H1 (cell line): Measurements from ENCODE around the gene GABPB2. TPM values are rescaled to one million over a fixed set of nuclear protein-coding genes. Genes with fewer than 3 reads are reported as not detected.

Source experiments
- CTCF ChIA-PET: fragments of 300-600 bp; sonication (Branson Sonifier 250); formaldehyde crosslinking; loops from one replicate; lab custom pipeline; 2021; ENCODE audit not compliant: partially characterized antibody; lab: Charles Lee
- POLR2A ChIA-PET: fragments of 300-600 bp; sonication (Branson Sonifier 250); formaldehyde crosslinking; loops from one replicate; lab custom pipeline; 2021; ENCODE audit warnings: inconsistent platforms; ENCODE audit not compliant: partially characterized antibody; lab: Charles Lee
- DNase-seq, 2 experiments: peaks; one replicate each; pipeline versions ENCODE4 v3.0.0 to v3.0.0-alpha.2; 2010 to 2022; ENCODE audit warnings: low spot score in 2 of 2, low read depth in 1 of 2, mixed read lengths in 1 of 2
- FAIRE-seq: peaks from 2 replicates; lab custom pipeline; 2011; peaks lifted over from hg19 to GRCh38; lab: Jason Lieb, UNC
- H2AFZ ChIP-seq: 2 replicates; pipeline ENCODE4 v1.8.1; 2012; ENCODE audit warnings: low read length, inconsistent platforms
- H2AK5ac ChIP-seq: 2 replicates; pipeline ENCODE4 v1.6.1; 2013; ENCODE audit warnings: low read depth, low read length
- H2BK120ac ChIP-seq: replicated peaks from 2 replicates; pipeline ENCODE3; 2013; ENCODE audit warnings: low read depth, low read length, inconsistent platforms
- H2BK12ac ChIP-seq: 2 replicates; pipeline ENCODE4 v1.6.1; 2013; ENCODE audit warnings: low read depth, low read length
- H2BK15ac ChIP-seq: 2 replicates; pipeline ENCODE4 v1.6.1; 2013; ENCODE audit warnings: low read length
- H2BK20ac ChIP-seq: 2 replicates; pipeline ENCODE4 v1.6.1; 2013; ENCODE audit warnings: low read length
- H2BK5ac ChIP-seq: 2 replicates; pipeline ENCODE4 v1.6.1; 2013; ENCODE audit warnings: low read depth, low read length
- H3K14ac ChIP-seq: 2 replicates; pipeline ENCODE4 v1.6.1; 2013; ENCODE audit warnings: inconsistent platforms; ENCODE audit not compliant: insufficient read length
- H3K18ac ChIP-seq: 2 replicates; pipeline ENCODE4 v1.6.1; 2013; ENCODE audit warnings: low read length; ENCODE audit errors: extremely low read depth
- H3K23ac ChIP-seq: 2 replicates; pipeline ENCODE4 v1.6.1; 2013; ENCODE audit warnings: inconsistent platforms; ENCODE audit not compliant: insufficient read length
- H3K23me2 ChIP-seq: 2 replicates; pipeline ENCODE4 v1.6.1; 2013; ENCODE audit warnings: low read depth, low read length
- H3K27ac ChIP-seq: 2 replicates; pipeline ENCODE4 v1.6.1; 2011; ENCODE audit warnings: low read depth, low read length, inconsistent platforms
- H3K27me3 ChIP-seq, 4 experiments: replicated peaks in 1 of 4; 1 replicate in 1 of 4; 2 replicates in 3 of 4; pipeline versions ENCODE4 v1.6.1 to v1.8.1; 2011 to 2013; ENCODE audit warnings: low read length in 3 of 4, mild to moderate bottlenecking in 3 of 4, inconsistent platforms in 2 of 4, mixed read lengths in 2 of 4, moderate library complexity in 1 of 4; ENCODE audit not compliant: control insufficient read depth in 3 of 4, insufficient read depth in 3 of 4; ENCODE audit errors: extremely low read depth in 1 of 4
- H3K36me3 ChIP-seq, 4 experiments: 2 replicates each; pipeline versions ENCODE4 v1.6.1 to v1.8.1; 2011 to 2013; ENCODE audit warnings: mild to moderate bottlenecking in 4 of 4, low read length in 3 of 4, moderate library complexity in 2 of 4, control low read depth in 1 of 4, inconsistent platforms in 1 of 4; ENCODE audit not compliant: insufficient read depth in 4 of 4, control insufficient read depth in 2 of 4
- H3K4ac ChIP-seq: replicated peaks from 2 replicates; pipeline ENCODE3; 2013; ENCODE audit warnings: low read length, low read depth, mixed read lengths, inconsistent platforms; ENCODE audit not compliant: insufficient read length
- H3K4me1 ChIP-seq, 4 experiments: replicated peaks in 1 of 4; 1 replicate in 1 of 4; 2 replicates in 3 of 4; pipeline versions ENCODE4 v1.6.1 to v1.8.1; 2011 to 2013; ENCODE audit warnings: low read length in 3 of 4, inconsistent platforms in 2 of 4, mixed read lengths in 1 of 4; ENCODE audit not compliant: insufficient read depth in 4 of 4, control insufficient read depth in 3 of 4
- H3K4me2 ChIP-seq, 2 experiments: 2 replicates each; pipeline versions ENCODE4 v1.6.1 to v1.8.1; 2011 to 2013; ENCODE audit warnings: low read depth in 2 of 2, low read length in 2 of 2, control low read depth in 1 of 2, inconsistent platforms in 1 of 2, mild to moderate bottlenecking in 1 of 2; ENCODE audit not compliant: insufficient read depth in 1 of 2
- H3K4me3 ChIP-seq, 4 experiments: fragments of 200-600, 300-600 bp in 1 of 4; sonication (generic), shearing (Covaris generic), sonication (Bioruptor Twin) in 1 of 4; 2 replicates each; pipeline versions ENCODE4 v1.5.1 to v1.8.1; 2011 to 2016; ENCODE audit warnings: low read length in 4 of 4, low read depth in 3 of 4, control low read depth in 2 of 4, inconsistent platforms in 2 of 4, mild to moderate bottlenecking in 2 of 4, mixed read lengths in 1 of 4, moderate library complexity in 1 of 4; ENCODE audit not compliant: insufficient read depth in 2 of 4; ENCODE audit errors: extremely low read depth in 1 of 4
- H3K56ac ChIP-seq: replicated peaks from 2 replicates; pipeline ENCODE3; 2013; ENCODE audit warnings: low read depth, mild to moderate bottlenecking, mixed read lengths, low read length, inconsistent platforms; ENCODE audit not compliant: insufficient read length
- H3K79me1 ChIP-seq: 2 replicates; pipeline ENCODE4 v1.6.1; 2013; ENCODE audit warnings: low read depth, low read length, control low read depth
- H3K79me2 ChIP-seq, 2 experiments: 2 replicates each; pipeline versions ENCODE4 v1.6.1 to v1.8.1; 2012 to 2013; ENCODE audit warnings: low read length in 2 of 2, mild to moderate bottlenecking in 2 of 2, inconsistent platforms in 1 of 2; ENCODE audit not compliant: insufficient read depth in 2 of 2, control insufficient read depth in 1 of 2
- H3K9ac ChIP-seq, 4 experiments: replicated peaks in 1 of 4; 1 replicate in 1 of 4; 2 replicates in 3 of 4; pipeline versions ENCODE4 v1.6.1 to v1.8.1; 2011 to 2013; ENCODE audit warnings: low read depth in 3 of 4, low read length in 3 of 4, control low read depth in 2 of 4, mild to moderate bottlenecking in 2 of 4, moderate library complexity in 2 of 4, inconsistent platforms in 1 of 4; ENCODE audit errors: extremely low read depth in 1 of 4
- H3K9me3 ChIP-seq, 2 experiments: 2 replicates each; pipeline versions ENCODE4 v1.6.1 to v1.8.1; 2012 to 2013; ENCODE audit warnings: mild to moderate bottlenecking in 2 of 2, moderate library complexity in 2 of 2, control low read depth in 1 of 2, inconsistent platforms in 1 of 2, low read depth in 1 of 2, low read length in 1 of 2, mixed read lengths in 1 of 2; ENCODE audit not compliant: insufficient read depth in 2 of 2
- H4K20me1 ChIP-seq, 2 experiments: replicated peaks in 1 of 2; 2 replicates each; pipeline versions ENCODE3 to v1.8.1; 2011 to 2013; ENCODE audit warnings: inconsistent platforms in 2 of 2, low read length in 2 of 2, mild to moderate bottlenecking in 1 of 2; ENCODE audit not compliant: insufficient read depth in 2 of 2, control insufficient read depth in 1 of 2
- H4K5ac ChIP-seq: 2 replicates; pipeline ENCODE4 v1.6.1; 2013; ENCODE audit warnings: low read length, low read depth, mixed read lengths, inconsistent platforms; ENCODE audit not compliant: insufficient read length
- H4K8ac ChIP-seq: 2 replicates; pipeline ENCODE4 v1.8.0; 2013; ENCODE audit warnings: mild to moderate bottlenecking, moderate library complexity, low read length, inconsistent platforms; ENCODE audit not compliant: insufficient read depth; ENCODE audit errors: extremely low read depth
- H4K91ac ChIP-seq: replicated peaks from 2 replicates; pipeline ENCODE3; 2013; ENCODE audit warnings: low read length, mixed read lengths, inconsistent platforms; ENCODE audit not compliant: insufficient read length
- ATF2 ChIP-seq: IDR thresholded peaks from 2 replicates; pipeline ENCODE4 v1.6.1; 2012; ENCODE audit warnings: low read length, inconsistent platforms
- CTCF ChIP-seq, 3 experiments: IDR thresholded peaks; 1 replicate in 2 of 3; 2 replicates in 1 of 3; pipeline versions ENCODE4 v1.5.1 to v1.6.1; 2011; ENCODE audit warnings: low read length in 3 of 3, mild to moderate bottlenecking in 3 of 3, inconsistent platforms in 2 of 3, low read depth in 1 of 3, moderate library complexity in 1 of 3; ENCODE audit not compliant: insufficient read depth in 1 of 3; ENCODE audit errors: control extremely low read depth in 1 of 3
- WGBS, 2 experiments: shearing (Covaris generic) in 1 of 2; methylation state at CpG; one replicate each; pipeline versions ENCODE4 v1.1.6 to v1.1.7; 2013 to 2015; ENCODE audit warnings: low lambda C conversion rate in 2 of 2, mixed read lengths in 2 of 2, inconsistent platforms in 1 of 2, low coverage in 1 of 2, missing lambda C conversion rate in 1 of 2; ENCODE audit not compliant: insufficient replicate concordance in 2 of 2, insufficient coverage in 1 of 2, insufficient read length in 1 of 2; ENCODE audit errors: extremely low coverage in 1 of 2, missing lambda C conversion rate in 1 of 2; 5-methylcytosine and 5-hydroxymethylcytosine counted together
- polyA plus RNA-seq, 7 experiments: library from polyadenylated mRNA; depleted of rRNA in 3 of 7; stranded (reverse) in 5 of 7; unstranded in 2 of 7; fragments of >200 nt in 5 of 7; fragments of 200-250 nt in 2 of 7; gene quantifications; 1 replicate in 5 of 7; 2 replicates in 1 of 7; 4 replicates in 1 of 7; pipeline versions ENCODE4 v1.2.1 to v1.2.3, GENCODE V29; 2011 to 2013; ENCODE audit warnings: missing spikeins in 2 of 7, mixed read lengths in 2 of 7
- total RNA-seq: library from RNA; stranded (reverse); fragmentation: NEBNext Ultra II Directional; extraction: Animal tissue kit (Norgen Biotek cat#: 25700); gene quantifications from 2 replicates; pipeline ENCODE4 v1.2.1, GENCODE V29; 2021

GABPB2 gene
- total and polyA plus RNA-seq, 2 of the 8 experiments (the other 6 are each of a cell fraction or from before 2014, with no cell fraction given) = 1.8 to 2.4 TPM

GRCh38 chr1:151143057-151143435, 72.5 kb downstream of the GABPB2 start:
- Histone ChIP-seq H2BK12ac (no peak overlapping the region), H3K9me3 (no peaks in the 10 kb centered on the region), H3K4me2 (no peak overlapping the region; a peak in 1 of 4 replicates), H2AK5ac (no peak overlapping the region), H2BK5ac (peak overlapping the region; percentile 55; the same call in 1 of the 2 replicates), H4K91ac (no peak overlapping the region), H4K20me1 (no peaks in the 10 kb centered on the region), H2BK120ac (no peak overlapping the region), H2BK15ac (0 out of 2 replicates have a peak overlapping the region, but pooled peaks have one; percentile 18), H3K56ac (no peak overlapping the region), H3K36me3 (peaks cover 0 to 4% (median 0%) of the 10 kb centered on the region in 4 experiments; a peak in 3 of 8 replicates), H3K23me2 (peaks cover 16% of the 10 kb centered on the region), H3K4me1 (peaks cover 15 to 31% (median 21%) of the 10 kb centered on the region in 4 experiments), H3K9ac (no peak overlapping the region), H3K14ac (no peak overlapping the region), H3K18ac (no peak overlapping the region), H3K79me1 (peaks cover 5% of the 10 kb centered on the region; the same call in 1 of the 2 replicates), H3K27me3 (peaks cover 0 to 17% (median 8%) of the 10 kb centered on the region in 4 experiments; a peak in 5 of 7 replicates), H3K4ac (no peak overlapping the region), H3K27ac (no peak overlapping the region), H2AFZ (no peak overlapping the region), H2BK20ac (no peak overlapping the region), H3K23ac (no peak overlapping the region), H3K4me3 (no peak overlapping the region), H4K8ac (no peak overlapping the region), H4K5ac (no peak overlapping the region), H3K79me2 (no peaks in the 10 kb centered on the region)
- FAIRE-seq (no peak), DNase-seq (no peak)
- ChIA-PET POLR2A (interaction anchor here (0.6 to 10.7 kb wide), 5 partner anchors 11 to 245 kb away, joined by 3 to 124 read pairs (median 4); partner anchors contain the start of gene VPS72), CTCF (interaction anchor here (0.6 to 4.7 kb wide), 9 partner anchors 10 to 118 kb away, joined by 3 to 54 read pairs (median 4); partner anchors contain the start of genes TMOD4 and TNFAIP8L2)
- TF ChIP-seq ATF2 (no peak), CTCF (IDR thresholded peaks at IDR 0.05; ENCODE audit: control extremely low read depth in 1 of 3, insufficient read depth in 1 of 3, low read depth in 1 of 3, low read length in 3 of 3) (peak in 1 of 3 experiments; percentile 7; a peak in 1 of 4 replicates)
- WGBS, 2 experiments = 86% methylated on average over 7 of the region's 7 CpGs; no CpG with 5 or more reads in 1 of the 2 experiments
